GM23248 (cell line): ENCODE results near the gene PLCB1. TPM values are rescaled to one million over a fixed set of nuclear protein-coding genes. Genes with fewer than 3 reads are reported as not detected.

ENCODE experiments used
- DNase-seq: peaks from one replicate; pipeline ENCODE4 v3.0.0-alpha.2; 2015
- H2AFZ ChIP-seq: fragments of 200-600 bp; sonication (generic); 2 replicates; pipeline ENCODE4 v1.6.1; 2016; ENCODE audit warnings: antibody characterized with exemption
- H3F3A ChIP-seq: fragments of 200-600 bp; sonication (generic); 2 replicates; pipeline ENCODE4 v1.6.1; 2016; ENCODE audit warnings: mild to moderate bottlenecking, antibody characterized with exemption, mixed run types; ENCODE audit not compliant: insufficient read depth
- H3K27ac ChIP-seq: fragments of 200-600 bp; sonication (generic); 2 replicates; pipeline ENCODE4 v1.5.1; 2016; ENCODE audit warnings: mild to moderate bottlenecking
- H3K27me3 ChIP-seq: fragments of 200-600 bp; sonication (generic); replicated peaks from 2 replicates; pipeline ENCODE4 v1.6.1; 2016; ENCODE audit warnings: mild to moderate bottlenecking; ENCODE audit not compliant: insufficient read depth
- H3K36me3 ChIP-seq: fragments of 200-600 bp; sonication (generic); 2 replicates; pipeline ENCODE4 v1.6.1; 2016; ENCODE audit warnings: low read depth, mild to moderate bottlenecking
- H3K4me1 ChIP-seq: fragments of 200-600 bp; sonication (generic); 2 replicates; pipeline ENCODE4 v1.6.1; 2016; ENCODE audit warnings: mild to moderate bottlenecking; ENCODE audit not compliant: insufficient read depth
- H3K4me2 ChIP-seq: fragments of 200-600 bp; sonication (generic); one replicate; pipeline ENCODE4 v1.6.1; 2016; ENCODE audit warnings: mild to moderate bottlenecking; ENCODE audit not compliant: unreplicated experiment
- H3K4me3 ChIP-seq: fragments of 200-600 bp; sonication (generic); 2 replicates; pipeline ENCODE4 v1.5.1; 2016; ENCODE audit warnings: mild to moderate bottlenecking
- H3K79me2 ChIP-seq: fragments of 200-600 bp; sonication (generic); 2 replicates; pipeline ENCODE4 v1.6.1; 2016; ENCODE audit warnings: mild to moderate bottlenecking; ENCODE audit not compliant: insufficient read depth
- H3K9ac ChIP-seq: fragments of 200-600 bp; sonication (generic); 2 replicates; pipeline ENCODE4 v1.6.1; 2016; ENCODE audit warnings: mild to moderate bottlenecking
- H3K9me2 ChIP-seq: fragments of 200-600 bp; sonication (generic); 2 replicates; pipeline ENCODE4 v1.6.1; 2016; ENCODE audit warnings: mixed run types, mild to moderate bottlenecking, moderate library complexity; ENCODE audit not compliant: insufficient read depth
- H3K9me3 ChIP-seq: fragments of 200-600 bp; sonication (generic); one replicate; pipeline ENCODE4 v1.6.1; 2017; ENCODE audit warnings: low read depth
- H4K20me1 ChIP-seq: fragments of 200-600 bp; sonication (generic); 2 replicates; pipeline ENCODE4 v1.6.0; 2016; ENCODE audit not compliant: insufficient read depth
- EZH2 ChIP-seq: fragments of 200-600 bp; sonication (generic); IDR thresholded peaks from 2 replicates; pipeline ENCODE4 v1.6.1; 2018; ENCODE audit warnings: antibody characterized with exemption, mild to moderate bottlenecking; ENCODE audit not compliant: insufficient read depth, poor library complexity, severe bottlenecking
- EZH2phosphoT487 ChIP-seq: fragments of 200-600 bp; sonication (generic); IDR thresholded peaks from 2 replicates; pipeline ENCODE4 v1.6.1; 2018; ENCODE audit warnings: antibody characterized with exemption, moderate library complexity, mild to moderate bottlenecking, low read depth; ENCODE audit not compliant: insufficient read depth
- WGBS, 2 experiments: methylation state at CpG; one replicate each; pipeline ENCODE4 v1.1.6; 2015 to 2017; ENCODE audit warnings: low lambda C conversion rate in 2 of 2, low coverage in 1 of 2; ENCODE audit errors: missing lambda C conversion rate in 2 of 2; 5-methylcytosine and 5-hydroxymethylcytosine counted together
- in situ Hi-C: fragments of 300-500 bp; cut with MboI; formaldehyde crosslinking; loops from 2 replicates; pipeline ENCODE4 v1.15.0; 2020
- polyA plus RNA-seq: library from polyadenylated mRNA; unstranded; fragments of >200 nt; fragmentation: Nextera tagmentation; extraction: Ambion mirVana; gene quantifications from 2 replicates; pipeline ENCODE4 v1.2.1, GENCODE V29; 2016
- total RNA-seq: library from RNA; depleted of rRNA; stranded (reverse); fragments of >200 nt; shearing (Covaris generic); gene quantifications from 2 replicates; pipeline ENCODE4 v1.2.3, GENCODE V29; 2014

PLCB1 gene
- total and polyA plus RNA-seq, 2 experiments from 2014 or later = 3.7 to 12.8 TPM

DNA sequence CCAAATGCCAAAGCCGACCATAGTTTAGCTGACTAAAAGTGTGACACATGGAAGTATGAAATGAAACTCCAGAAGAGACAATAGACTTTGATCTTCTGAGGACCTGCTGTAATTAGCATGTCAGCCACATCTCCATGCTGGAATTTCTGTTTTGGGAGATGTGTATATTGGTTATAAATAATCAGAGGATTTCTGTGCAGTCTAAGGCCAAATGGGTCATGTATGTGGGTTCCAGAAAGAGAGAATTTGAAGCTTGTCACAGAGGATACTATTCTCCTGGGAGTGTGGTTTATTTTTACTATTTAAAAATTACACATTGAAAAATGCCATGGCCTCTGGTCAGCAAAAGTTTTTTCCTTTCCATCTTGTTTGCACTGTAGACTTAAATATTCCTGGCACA lies 531.4 kb downstream of the PLCB1 start:
- WGBS, 2 experiments = 100% methylated on average over 1 of the region's 1 CpG
- Histone ChIP-seq H3K4me2 (no peak overlapping the region), H3K9ac (no peak overlapping the region), H3K9me3 (no peaks in the 10 kb centered on the region), H3K27me3 (no peaks in the 10 kb centered on the region), H3K4me1 (no peaks in the 10 kb centered on the region), H4K20me1 (no peaks in the 10 kb centered on the region), H3K4me3 (no peak overlapping the region), H3K79me2 (no peaks in the 10 kb centered on the region), H3F3A (no peaks in the 10 kb centered on the region), H3K27ac (no peak overlapping the region), H3K36me3 (no peaks in the 10 kb centered on the region), H2AFZ (no peak overlapping the region), H3K9me2 (no peaks in the 10 kb centered on the region)
- DNase-seq = no peak
- in situ Hi-C loops = no loop called here
- TF ChIP-seq EZH2 = no peak
- no peak for TF ChIP-seq EZH2phosphoT487

DNA sequence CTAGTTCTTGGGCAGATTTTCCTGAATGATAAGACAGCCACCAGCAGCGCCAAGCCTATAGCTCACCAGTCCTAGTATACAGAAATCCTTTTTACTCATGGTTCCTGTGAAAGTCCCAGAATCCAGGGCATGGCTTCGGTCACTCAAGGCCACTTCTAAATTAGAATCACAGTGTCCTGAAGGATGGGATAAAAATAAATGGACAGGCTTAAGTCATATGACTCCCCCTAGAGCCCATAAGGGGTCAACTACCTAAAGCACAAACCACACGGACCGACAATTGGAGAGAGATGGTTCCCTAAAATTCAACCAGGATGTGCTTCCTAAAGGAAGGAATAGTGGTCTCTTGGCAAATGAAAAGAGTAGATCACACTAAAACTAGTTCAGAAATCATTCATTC lies 532.7 kb downstream of the PLCB1 start:
- in situ Hi-C loops = no loop called here
- DNase-seq = no peak
- WGBS, 2 experiments = 96 to 97% methylated on average over 4 of the region's 4 CpGs

DNA sequence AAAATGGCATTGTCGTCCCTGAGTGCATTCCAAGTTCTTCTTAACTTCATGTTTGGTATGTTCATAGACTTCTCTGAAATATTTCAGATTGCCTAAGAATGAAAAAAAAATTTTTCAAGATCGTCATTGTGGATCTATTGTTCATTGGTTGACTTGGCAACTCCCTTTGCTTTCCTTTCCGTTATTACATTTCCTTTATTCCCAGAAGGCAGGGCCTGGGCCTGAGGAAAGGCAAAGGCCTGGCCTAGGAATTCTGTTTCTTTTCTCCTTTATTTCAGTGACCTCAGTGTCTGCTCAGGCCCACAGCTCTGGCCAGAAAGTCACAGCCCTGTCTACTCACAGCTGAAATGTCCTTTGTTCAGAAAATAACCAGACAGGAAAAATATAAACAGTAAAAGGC lies 535.2 kb downstream of the PLCB1 start:
- H3K36me3 ChIP-seq = no peaks in the 10 kb centered on the region
- H3K9ac ChIP-seq = no peak overlapping the region
- H4K20me1 ChIP-seq = no peaks in the 10 kb centered on the region
- H3K4me1 ChIP-seq = peaks cover 13% of the 10 kb centered on the region
- no peaks in the 10 kb centered on the region for H3K27me3 ChIP-seq
- H3K9me3 ChIP-seq = no peaks in the 10 kb centered on the region
- no peak overlapping the region for H3K4me2 ChIP-seq
- H3F3A ChIP-seq = peaks cover 16% of the 10 kb centered on the region
- 94 to 95% methylated on average over 3 of the region's 3 CpGs for WGBS, 2 experiments
- no peak overlapping the region for H2AFZ ChIP-seq
- H3K27ac ChIP-seq = no peak overlapping the region
- DNase-seq = no peak
- TF ChIP-seq EZH2phosphoT487 = no peak
- TF ChIP-seq EZH2 = no peak
- in situ Hi-C loops = no loop called here
- H3K4me3 ChIP-seq = no peak overlapping the region
- H3K79me2 ChIP-seq = no peaks in the 10 kb centered on the region
- no peaks in the 10 kb centered on the region for H3K9me2 ChIP-seq

More for the DNA sequence above, 532.7 kb downstream of the PLCB1 start:
- H2AFZ ChIP-seq = no peak overlapping the region
- no peak overlapping the region for H3K9ac ChIP-seq
- no peaks in the 10 kb centered on the region for H3K79me2 ChIP-seq
- no peak for TF ChIP-seq EZH2phosphoT487
- TF ChIP-seq EZH2 = no peak
- H3K4me1 ChIP-seq = no peaks in the 10 kb centered on the region
- H3K36me3 ChIP-seq = no peaks in the 10 kb centered on the region
- no peak overlapping the region for H3K4me2 ChIP-seq
- no peaks in the 10 kb centered on the region for H3K27me3 ChIP-seq
- no peak overlapping the region for H3K27ac ChIP-seq
- H3K9me2 ChIP-seq = no peaks in the 10 kb centered on the region
- no peaks in the 10 kb centered on the region for H3K9me3 ChIP-seq
- H3F3A ChIP-seq = peaks cover under 1% of the 10 kb centered on the region
- H4K20me1 ChIP-seq = no peaks in the 10 kb centered on the region
- no peak overlapping the region for H3K4me3 ChIP-seq

DNA sequence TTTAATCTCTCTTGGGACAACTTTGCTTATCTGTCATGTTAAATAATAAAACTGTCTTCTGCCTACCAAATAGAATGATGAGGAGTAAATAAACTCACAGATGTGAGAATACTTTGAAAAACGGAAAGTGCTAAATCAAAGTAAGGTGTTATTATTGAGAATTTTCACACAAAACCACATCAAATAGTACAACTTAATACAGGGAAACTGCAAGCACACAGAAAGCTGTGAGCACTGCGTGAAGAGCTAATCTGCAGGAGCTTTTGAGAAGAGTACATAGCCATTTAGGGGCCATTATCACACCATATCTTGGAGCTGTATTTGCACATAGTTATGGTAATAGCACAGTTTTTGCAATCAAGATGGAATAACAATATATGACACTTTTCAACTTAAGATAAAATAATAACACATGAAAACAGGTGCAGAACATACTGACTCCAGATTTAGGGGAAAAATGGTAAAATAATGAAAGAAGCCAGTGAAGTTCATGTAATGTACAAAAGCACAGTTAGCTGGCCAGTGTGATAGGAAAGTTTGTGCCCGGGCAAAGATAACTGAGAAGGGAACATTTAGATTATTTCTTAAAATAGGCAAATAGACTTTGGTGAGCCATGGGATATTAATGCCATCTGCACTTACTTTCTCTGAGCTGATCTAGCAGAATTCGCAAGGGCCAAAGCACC lies 538.3 kb downstream of the PLCB1 start:
- Histone ChIP-seq H4K20me1 (no peaks in the 10 kb centered on the region), H3K9me2 (no peaks in the 10 kb centered on the region), H3K27me3 (no peaks in the 10 kb centered on the region), H3K4me3 (no peak overlapping the region), H3K9me3 (no peaks in the 10 kb centered on the region), H3K27ac (no peak overlapping the region), H3K4me2 (peak overlapping the region; percentile 29), H3K36me3 (no peaks in the 10 kb centered on the region), H3K79me2 (no peaks in the 10 kb centered on the region), H3K4me1 (peaks cover 13% of the 10 kb centered on the region), H2AFZ (no peak overlapping the region), H3K9ac (no peak overlapping the region), H3F3A (peaks cover 16% of the 10 kb centered on the region)
- TF ChIP-seq EZH2phosphoT487 = no peak
- TF ChIP-seq EZH2 = no peak
- in situ Hi-C loops = no loop called here
- DNase-seq = no peak
- 34 to 36% methylated on average over 4 of the region's 4 CpGs for WGBS, 2 experiments

DNA sequence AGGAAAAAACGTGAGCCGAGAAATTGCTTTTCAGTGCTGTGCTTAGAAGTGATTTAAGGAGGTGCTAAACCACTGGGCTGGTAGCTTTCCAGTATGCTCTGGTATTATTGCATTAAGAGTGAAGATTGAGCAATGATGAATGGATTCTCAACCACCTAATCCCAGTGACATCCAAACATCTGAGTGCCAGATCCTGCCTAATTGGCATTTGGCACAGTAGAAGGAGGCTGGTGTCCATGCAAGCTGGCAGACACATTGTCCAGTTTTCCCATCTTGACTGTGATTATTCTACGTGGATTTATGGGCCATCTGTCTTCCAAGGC lies 538.8 kb downstream of the PLCB1 start:
- no peaks in the 10 kb centered on the region for H3K36me3 ChIP-seq
- H3K79me2 ChIP-seq = no peaks in the 10 kb centered on the region
- H3K4me2 ChIP-seq = peak overlapping the region; percentile 29
- WGBS, 2 experiments = 5 to 9% methylated on average over 3 of the region's 3 CpGs
- H3K9ac ChIP-seq = no peak overlapping the region
- no peak overlapping the region for H3K27ac ChIP-seq
- H4K20me1 ChIP-seq = no peaks in the 10 kb centered on the region
- TF ChIP-seq EZH2 = no peak
- peak; percentile 95 for TF ChIP-seq EZH2phosphoT487
- in situ Hi-C loops = no loop called here
- DNase-seq = peak; percentile 82
- no peaks in the 10 kb centered on the region for H3K9me2 ChIP-seq
- H3K4me3 ChIP-seq = no peak overlapping the region
- H3F3A ChIP-seq = peaks cover 16% of the 10 kb centered on the region
- H3K4me1 ChIP-seq = peaks cover 13% of the 10 kb centered on the region
- no peak overlapping the region for H2AFZ ChIP-seq
- no peaks in the 10 kb centered on the region for H3K9me3 ChIP-seq
- no peaks in the 10 kb centered on the region for H3K27me3 ChIP-seq
